ENCODE results near the gene GIMAP1. TPM values are rescaled to one million over a fixed set of nuclear protein-coding genes. Genes with fewer than 3 reads are reported as not detected.
"Not testable (repeated sequence)": the region's sequence is repeated elsewhere in the genome, so short reads cannot be mapped to it uniquely, and the experiment has no call there.

GIMAP1 gene
- not detected in 3 replicates for total RNA-seq
- long read RNA-seq, result 0 reads

GRCh38 chr7:150716368-150716767 lies at the start of gene GIMAP1:
Gene GIMAP1 (plus strand): TSS chr7:150716613. CDS start chr7:150719048, 2,435 bp downstream.
- Mint-ChIP-seq H3K9me3 (ENCODE audit: low read depth) (peaks cover 11% of the 10 kb centered on the region), H3K36me3 (ENCODE audit: low read depth) (no peaks in the 10 kb centered on the region), H3K27ac (ENCODE audit: unreplicated experiment) (no peak within 1 kb of the TSS), H3K4me3 (ENCODE audit: unreplicated experiment) (no peak within 1 kb of the TSS), H3K27me3 (ENCODE audit: low read depth) (no peaks in the 10 kb centered on the region), H3K4me1 (ENCODE audit: low read depth) (no peaks in the 10 kb centered on the region)
- TF ChIP-seq CTCF (IDR thresholded peaks at IDR 0.05), result no peak
- DNase-seq (ENCODE audit: low spot score), result no peak

- no peak for TF ChIP-seq CTCF (IDR thresholded peaks at IDR 0.05)
These were observed 47.9 kb upstream of the GIMAP1 start for GRCh38 chr7:150668472-150668911.

GRCh38 chr7:150668977-150669376 lies 47.4 kb upstream of the GIMAP1 start:
- no peak for DNase-seq (ENCODE audit: low spot score)
- Mint-ChIP-seq H3K4me3 (ENCODE audit: unreplicated experiment) (no peak overlapping the region), H3K4me1 (ENCODE audit: low read depth) (no peaks in the 10 kb centered on the region), H3K36me3 (ENCODE audit: low read depth) (peaks cover 2% of the 10 kb centered on the region), H3K27ac (ENCODE audit: unreplicated experiment) (no peak overlapping the region), H3K9me3 (ENCODE audit: low read depth) (peaks cover 19% of the 10 kb centered on the region), H3K27me3 (ENCODE audit: low read depth) (no peaks in the 10 kb centered on the region)
- TF ChIP-seq CTCF (IDR thresholded peaks at IDR 0.05), result no peak

More at GRCh38 chr7:150668472-150668911, 47.9 kb upstream of the GIMAP1 start:
- Mint-ChIP-seq H3K4me1 (ENCODE audit: low read depth) (no peaks in the 10 kb centered on the region), H3K27ac (ENCODE audit: unreplicated experiment) (no peak overlapping the region), H3K27me3 (ENCODE audit: low read depth) (no peaks in the 10 kb centered on the region), H3K4me3 (ENCODE audit: unreplicated experiment) (no peak overlapping the region), H3K9me3 (ENCODE audit: low read depth) (peaks cover 19% of the 10 kb centered on the region), H3K36me3 (ENCODE audit: low read depth) (peaks cover 2% of the 10 kb centered on the region)
- no peak for DNase-seq (ENCODE audit: low spot score)

GRCh38 chr7:150671798-150672585 lies 44.4 kb upstream of the GIMAP1 start:
- not testable (repeated sequence) for H3K4me3 Mint-ChIP-seq (ENCODE audit: unreplicated experiment); H3K27ac Mint-ChIP-seq (ENCODE audit: unreplicated experiment); H3K4me1 Mint-ChIP-seq (ENCODE audit: low read depth); H3K27me3 Mint-ChIP-seq (ENCODE audit: low read depth); DNase-seq (ENCODE audit: low spot score); H3K36me3 Mint-ChIP-seq (ENCODE audit: low read depth)
- H3K9me3 Mint-ChIP-seq (ENCODE audit: low read depth), result peaks cover 22% of the 10 kb centered on the region

- peaks cover 14% of the 10 kb centered on the region for H3K9me3 Mint-ChIP-seq (ENCODE audit: low read depth)
- no peaks in the 10 kb centered on the region for H3K27me3 Mint-ChIP-seq (ENCODE audit: low read depth)
- H3K4me1 Mint-ChIP-seq (ENCODE audit: low read depth), result no peaks in the 10 kb centered on the region
- no peak overlapping the region for H3K4me3 Mint-ChIP-seq (ENCODE audit: unreplicated experiment)
- no peak for DNase-seq (ENCODE audit: low spot score)
- no peak for TF ChIP-seq CTCF (IDR thresholded peaks at IDR 0.05)
- no peaks in the 10 kb centered on the region for H3K36me3 Mint-ChIP-seq (ENCODE audit: low read depth)
- H3K27ac Mint-ChIP-seq (ENCODE audit: unreplicated experiment), result no peak overlapping the region
These were observed 40.7 kb upstream of the GIMAP1 start for GRCh38 chr7:150675714-150676113.

- H3K36me3 Mint-ChIP-seq (ENCODE audit: low read depth); H3K27ac Mint-ChIP-seq (ENCODE audit: unreplicated experiment); H3K4me3 Mint-ChIP-seq (ENCODE audit: unreplicated experiment); H3K27me3 Mint-ChIP-seq (ENCODE audit: low read depth); H3K4me1 Mint-ChIP-seq (ENCODE audit: low read depth); DNase-seq (ENCODE audit: low spot score): not testable (repeated sequence)
- H3K9me3 Mint-ChIP-seq (ENCODE audit: low read depth), result peaks cover 13% of the 10 kb centered on the region
These were observed 40.1 kb upstream of the GIMAP1 start for GRCh38 chr7:150676276-150676675.

GRCh38 chr7:150676854-150677253 lies 39.6 kb upstream of the GIMAP1 start:
- H3K4me1 Mint-ChIP-seq (ENCODE audit: low read depth); H3K36me3 Mint-ChIP-seq (ENCODE audit: low read depth); H3K4me3 Mint-ChIP-seq (ENCODE audit: unreplicated experiment); H3K27ac Mint-ChIP-seq (ENCODE audit: unreplicated experiment); DNase-seq (ENCODE audit: low spot score); H3K27me3 Mint-ChIP-seq (ENCODE audit: low read depth): not testable (repeated sequence)
- H3K9me3 Mint-ChIP-seq (ENCODE audit: low read depth), result peaks cover 10% of the 10 kb centered on the region

- DNase-seq (ENCODE audit: low spot score); H3K4me1 Mint-ChIP-seq (ENCODE audit: low read depth); H3K36me3 Mint-ChIP-seq (ENCODE audit: low read depth); H3K27ac Mint-ChIP-seq (ENCODE audit: unreplicated experiment); H3K27me3 Mint-ChIP-seq (ENCODE audit: low read depth); H3K4me3 Mint-ChIP-seq (ENCODE audit: unreplicated experiment): not testable (repeated sequence)
- H3K9me3 Mint-ChIP-seq (ENCODE audit: low read depth), result peaks cover 12% of the 10 kb centered on the region
These were observed 37.8 kb upstream of the GIMAP1 start for GRCh38 chr7:150678601-150679000.

- not testable (repeated sequence) for H3K36me3 Mint-ChIP-seq (ENCODE audit: low read depth); H3K4me1 Mint-ChIP-seq (ENCODE audit: low read depth); H3K4me3 Mint-ChIP-seq (ENCODE audit: unreplicated experiment); DNase-seq (ENCODE audit: low spot score); H3K27me3 Mint-ChIP-seq (ENCODE audit: low read depth); H3K27ac Mint-ChIP-seq (ENCODE audit: unreplicated experiment)
- peaks cover 12% of the 10 kb centered on the region for H3K9me3 Mint-ChIP-seq (ENCODE audit: low read depth)
These were observed 36.0 kb upstream of the GIMAP1 start for GRCh38 chr7:150680364-150680763.
